GM12891 (cell line): ENCODE results near the gene GRIN2A.

Experiments used
- PAX5 ChIP-seq: IDR thresholded peaks from 2 replicates; pipeline ENCODE4 v1.6.1; 2011; ENCODE audit warnings: low read length, moderate library complexity, mild to moderate bottlenecking; ENCODE audit not compliant: insufficient read depth, severe bottlenecking
- POLR2A ChIP-seq: IDR thresholded peaks from 2 replicates; pipeline ENCODE4 v1.6.1; 2011; ENCODE audit warnings: low read depth, low read length, control low read depth
- POLR2AphosphoS5 ChIP-seq: IDR thresholded peaks from 2 replicates; pipeline ENCODE4 v1.6.1; 2011; ENCODE audit warnings: low read depth, low read length, control low read depth
- TAF1 ChIP-seq: IDR thresholded peaks from 2 replicates; pipeline ENCODE4 v1.6.1; 2011; ENCODE audit warnings: low read depth, low read length, control low read depth

DNA sequence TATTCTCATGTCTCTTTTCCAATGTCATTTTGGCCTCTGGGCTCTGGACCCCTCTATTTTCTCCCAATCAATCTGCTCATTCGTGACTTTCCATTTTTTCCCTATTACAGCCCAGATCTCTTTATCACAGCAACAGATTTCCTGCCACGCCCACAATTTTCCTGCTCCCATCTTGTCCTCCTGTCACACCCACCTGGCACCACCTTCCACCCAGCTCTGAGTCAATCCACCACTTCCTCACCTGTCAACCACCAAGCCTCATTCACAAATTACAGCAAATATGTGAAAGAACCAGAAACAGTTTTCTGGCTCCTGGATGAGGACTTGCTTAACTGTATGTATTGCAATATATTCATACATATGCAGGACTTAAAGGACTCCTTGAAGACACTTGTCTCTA is 311.3 kb downstream of the GRIN2A start:
- TF ChIP-seq POLR2A (no peak), TAF1 (no peak), POLR2AphosphoS5 (no peak), PAX5 (no peak)
